ENCODE data around the gene AFAP1.

The AFAP1 gene

GRCh38 chr4:7939377-7940108, at the start of gene AFAP1:
Gene AFAP1 (minus strand): TSS chr4:7939861. CDS start chr4:7872078, 67,783 bp downstream.
- no peak for FAIRE-seq

GRCh38 chr4:7988437-7988836, 48.8 kb upstream of the AFAP1 start:
- no peak for FAIRE-seq

DNA sequence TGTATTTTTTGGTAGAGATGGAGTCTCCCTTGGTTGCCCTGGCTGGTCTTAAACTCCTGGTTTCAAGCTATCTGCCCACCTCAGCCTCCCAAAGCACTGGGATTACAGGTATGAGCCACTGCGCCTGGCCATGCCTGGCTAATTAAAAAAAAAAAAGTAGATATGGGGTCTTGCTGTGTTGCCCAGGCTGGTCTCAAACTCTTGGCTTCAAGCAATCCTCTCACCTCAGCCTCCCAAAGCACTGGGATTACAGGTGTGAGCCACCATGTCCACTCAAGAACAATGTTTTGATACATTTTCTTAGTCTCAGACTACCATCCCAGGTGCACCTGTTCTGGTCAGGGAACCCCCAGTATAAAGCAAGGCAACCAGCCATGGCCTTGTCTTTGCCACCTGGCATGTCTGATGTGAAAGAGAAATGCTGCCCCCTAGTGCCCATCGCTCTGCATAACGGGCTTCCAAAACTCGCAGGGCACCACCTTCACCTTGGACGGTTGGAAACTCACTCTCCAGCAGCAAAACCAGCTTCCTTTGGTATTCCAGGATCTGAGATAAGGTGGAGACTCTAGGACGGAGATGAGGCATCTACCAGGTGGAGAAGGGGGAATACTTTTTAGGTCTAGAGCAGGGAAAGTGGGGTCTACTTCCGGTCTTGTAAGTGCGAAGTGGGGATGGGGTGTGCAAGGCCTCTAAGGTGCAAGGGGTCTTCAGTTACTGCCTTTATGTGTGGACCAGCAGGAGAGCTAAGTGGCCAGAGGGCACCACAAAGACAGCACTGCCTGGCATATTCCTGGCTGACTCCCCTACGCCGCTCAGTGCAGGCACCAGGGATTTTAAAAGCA, 47.7 kb upstream of the AFAP1 start:
- FAIRE-seq = peak; percentile 42

GRCh38 chr4:7985891-7986441, 46.3 kb upstream of the AFAP1 start:
- no peak for FAIRE-seq

GRCh38 chr4:7985072-7985471, 45.4 kb upstream of the AFAP1 start:
- no peak for FAIRE-seq

GRCh38 chr4:7984286-7984925, 44.7 kb upstream of the AFAP1 start:
- no peak for FAIRE-seq

DNA sequence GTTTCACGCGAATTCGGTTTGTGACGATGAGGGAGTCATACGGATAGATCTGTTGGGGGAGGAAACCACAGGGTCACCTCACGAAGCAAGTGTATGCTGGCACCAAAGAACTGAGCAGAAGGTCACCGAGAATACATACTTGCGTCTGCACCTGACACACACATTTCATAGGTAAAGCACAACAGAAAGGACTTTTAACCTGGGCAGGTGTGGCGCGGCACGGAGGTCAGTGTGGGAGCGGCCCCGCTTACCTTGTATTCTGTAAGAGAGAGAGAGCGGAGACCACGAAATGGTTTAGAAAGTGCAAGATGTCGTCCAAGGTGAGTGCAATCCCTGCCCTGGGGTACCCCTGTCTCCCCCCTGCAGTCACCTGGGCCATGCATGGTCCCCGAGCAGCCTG, 43.6 kb upstream of the AFAP1 start:
- FAIRE-seq = no peak

- FAIRE-seq = no peak
Observed at GRCh38 chr4:7981738-7982394, 42.2 kb upstream of the AFAP1 start.

DNA sequence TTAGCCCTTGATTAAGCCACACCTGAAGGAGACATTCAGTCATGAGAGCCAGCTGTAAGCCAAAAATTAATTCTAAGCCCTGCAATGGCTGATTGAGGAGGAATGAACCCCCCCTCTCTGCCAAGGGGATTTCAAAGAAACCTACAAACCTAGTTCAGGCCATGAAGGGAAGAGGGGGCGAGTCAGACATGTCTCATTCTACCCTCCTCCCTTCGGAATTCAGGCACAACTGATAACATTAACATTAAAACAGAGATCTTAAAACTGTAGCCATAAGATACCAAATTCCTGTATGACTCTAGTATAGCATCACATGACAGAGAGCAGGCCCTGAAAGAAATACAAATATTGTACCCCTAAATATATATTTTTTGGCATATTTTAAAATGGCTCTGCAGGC, 40.4 kb upstream of the AFAP1 start:
- no peak for FAIRE-seq

DNA sequence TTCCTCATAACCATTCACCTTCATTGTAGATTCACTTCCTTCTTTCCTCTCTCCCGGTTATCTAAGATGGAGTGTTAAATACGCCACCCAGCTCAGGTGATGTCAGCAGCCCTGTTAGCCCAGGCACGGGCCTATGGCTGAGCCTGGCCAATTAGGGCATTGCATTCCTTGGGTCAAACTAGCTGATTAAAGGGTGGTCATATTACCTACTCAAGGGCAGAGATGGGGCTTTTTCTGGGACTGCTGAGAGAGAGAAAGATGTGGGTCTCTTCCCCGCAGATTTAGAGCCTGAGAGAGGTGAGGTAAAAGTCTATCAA, 39.9 kb upstream of the AFAP1 start:
- FAIRE-seq = no peak

- FAIRE-seq = no peak
Observed at GRCh38 chr4:7978907-7979651, 39.4 kb upstream of the AFAP1 start.

DNA sequence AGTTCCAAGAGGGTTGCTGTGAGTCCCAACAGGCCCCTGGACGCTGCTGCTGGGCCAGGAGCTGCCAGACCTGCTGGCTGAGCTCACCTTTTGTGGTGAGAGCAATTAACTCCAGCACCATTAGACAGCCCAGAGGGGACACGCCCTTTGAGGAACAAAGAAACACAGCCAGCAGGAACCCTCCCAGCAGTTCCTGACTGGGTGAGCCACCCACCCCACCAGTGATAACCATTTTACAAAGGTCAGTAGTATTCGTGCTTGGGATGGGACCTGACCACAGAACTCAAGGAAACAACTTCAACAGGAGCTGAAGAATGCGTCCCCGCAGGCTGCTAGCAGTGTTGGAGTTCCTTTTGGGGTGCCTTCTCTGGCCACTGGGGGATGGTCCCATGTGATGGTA, 38.8 kb upstream of the AFAP1 start:
- FAIRE-seq = no peak

DNA sequence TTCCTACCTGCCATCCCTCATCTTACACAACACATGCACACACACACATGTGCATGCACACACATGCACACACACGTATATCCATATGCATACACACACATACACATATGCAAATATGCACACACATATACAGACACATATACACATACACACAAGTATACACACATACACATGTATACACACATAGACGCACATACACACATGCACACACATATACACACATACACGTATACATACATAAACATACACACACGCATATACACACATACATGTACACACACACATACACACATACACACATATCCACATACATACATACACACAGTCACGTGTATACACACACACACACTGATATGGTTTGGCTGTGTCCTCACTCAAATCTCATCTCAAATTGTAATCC, 37.0 kb upstream of the AFAP1 start:
- FAIRE-seq = no peak

DNA sequence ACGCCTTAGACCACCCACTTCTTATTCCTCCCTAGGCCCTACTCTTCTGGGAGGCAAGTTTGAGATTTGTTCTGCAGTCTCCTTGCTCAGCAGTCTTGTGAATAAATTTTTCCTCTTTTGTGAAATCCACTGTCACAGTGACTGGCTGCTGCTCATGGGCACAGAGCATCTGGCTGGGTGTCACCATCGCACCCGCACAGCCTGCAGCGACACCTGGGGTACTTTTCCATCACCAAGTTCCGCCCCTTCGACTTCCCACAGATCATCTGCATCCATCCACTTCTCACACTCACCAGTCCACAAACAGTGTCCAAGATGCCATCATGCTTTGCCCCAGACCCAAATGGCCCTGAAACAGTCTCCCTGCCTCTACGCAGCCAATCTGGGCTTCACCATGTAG, 36.4 kb upstream of the AFAP1 start:
- no peak for FAIRE-seq

DNA sequence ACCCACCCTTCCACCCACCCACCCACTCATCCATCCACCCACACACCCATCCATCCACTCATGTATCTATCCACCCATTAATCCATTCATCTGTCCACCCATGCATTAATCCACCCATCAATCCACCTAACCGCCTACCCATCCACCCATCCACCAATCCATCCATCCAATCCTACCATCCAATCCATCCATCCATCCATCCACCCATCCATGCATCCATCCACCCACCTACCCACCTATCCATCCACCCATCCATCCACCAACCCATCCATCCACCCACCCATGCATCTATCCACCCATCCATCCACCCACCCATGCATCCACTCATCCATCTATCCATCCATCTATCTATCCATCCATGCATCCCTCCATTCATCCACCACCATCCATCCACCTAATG, 34.8 kb upstream of the AFAP1 start:
- FAIRE-seq = no peak

- no peak for FAIRE-seq
Observed at GRCh38 chr4:7973545-7973981, 33.9 kb upstream of the AFAP1 start.

DNA sequence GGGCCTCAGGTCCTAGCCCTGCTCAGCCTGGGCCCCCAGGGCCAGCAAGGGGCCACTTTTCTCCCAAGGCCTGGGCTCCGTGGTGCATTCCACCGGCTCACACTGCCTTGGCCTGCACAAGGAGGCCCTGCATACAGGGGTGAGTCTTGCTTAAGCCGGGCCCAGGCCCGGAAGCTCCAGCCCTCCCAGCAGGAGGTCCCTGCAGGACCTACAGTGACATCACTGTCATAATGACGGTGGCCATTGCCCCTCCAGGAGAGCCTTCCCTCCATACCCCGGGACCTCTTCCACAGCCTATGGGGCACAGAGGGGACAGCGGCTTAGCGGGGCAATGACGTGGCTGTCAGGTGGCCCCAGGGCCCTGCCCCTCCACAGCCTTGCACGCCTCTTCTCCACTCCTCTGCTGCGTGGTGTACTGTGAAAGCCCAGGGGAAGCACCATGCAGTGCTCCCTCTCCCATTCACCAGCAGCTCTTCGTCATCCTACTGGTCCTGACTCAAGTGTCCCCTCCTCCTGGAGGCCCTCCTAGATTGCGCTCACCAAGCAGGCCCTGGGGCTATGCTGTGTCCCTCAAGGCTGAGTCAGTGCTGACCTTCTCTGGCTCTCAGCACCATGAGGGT, 32.3 kb upstream of the AFAP1 start:
- FAIRE-seq = no peak

- no peak for FAIRE-seq
Observed at GRCh38 chr4:7971159-7971631, 31.5 kb upstream of the AFAP1 start.

- no peak for FAIRE-seq
Observed at GRCh38 chr4:7970361-7970946, 30.8 kb upstream of the AFAP1 start.

DNA sequence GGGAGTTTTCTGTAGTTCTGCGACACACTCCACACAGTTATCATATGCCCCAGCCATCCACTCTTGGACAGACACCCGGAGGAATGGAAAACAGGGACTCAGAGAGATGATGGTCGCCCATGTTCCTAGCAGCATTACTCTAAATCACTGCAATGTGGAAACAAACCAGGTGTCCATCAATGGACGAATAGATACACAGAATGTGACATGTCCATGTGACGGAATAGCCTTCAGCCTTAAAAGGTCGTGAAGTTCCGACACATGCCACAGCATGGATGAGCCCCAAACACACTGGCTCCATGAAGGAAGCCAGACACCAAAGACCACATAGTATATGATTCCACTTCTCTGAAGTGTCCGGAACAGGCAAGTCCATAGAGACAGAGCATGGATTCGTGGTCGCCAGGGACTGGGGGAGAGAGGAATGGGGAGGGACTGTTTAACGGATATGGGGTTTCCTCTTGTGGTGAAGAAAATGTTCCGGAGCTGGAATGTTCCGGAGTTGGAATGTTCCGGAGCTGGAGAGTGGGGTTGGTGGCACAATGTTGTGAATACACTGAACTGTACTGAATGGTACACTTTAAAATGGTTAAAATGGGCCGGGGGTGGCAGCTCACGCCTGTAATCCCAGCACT, 28.7 kb upstream of the AFAP1 start:
- no peak for FAIRE-seq

Data from G401.6 (cell line).